GM15510 (cell line): ENCODE data around the gene ZSCAN20.

Experiments used
- POLR2A ChIP-seq: IDR thresholded peaks from 3 replicates; pipeline ENCODE4 v1.6.1; 2011; ENCODE audit warnings: borderline replicate concordance; ENCODE audit not compliant: insufficient read length; ENCODE audit errors: extremely low read depth

Gene ZSCAN20

DNA sequence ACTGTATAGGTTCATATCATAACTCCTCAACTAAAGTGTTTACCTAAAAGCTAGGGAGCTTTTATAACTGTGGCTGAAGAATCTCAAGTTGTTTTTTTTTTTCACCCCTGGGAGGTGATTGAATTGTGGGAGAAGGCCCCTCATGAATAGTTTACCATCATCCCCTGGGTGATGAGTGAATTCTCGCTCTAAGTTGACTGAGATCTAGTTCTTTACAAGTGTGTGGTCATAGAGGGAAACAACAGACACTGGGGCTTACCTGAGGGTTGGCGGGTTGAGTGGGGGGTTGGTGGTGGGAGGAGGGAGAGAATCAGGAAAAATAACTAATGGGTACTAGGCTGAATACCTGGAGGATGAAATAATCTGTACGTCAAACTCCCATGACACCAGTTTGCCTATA, 7.9 kb upstream of the ZSCAN20 start:
- no peak for TF ChIP-seq POLR2A

DNA sequence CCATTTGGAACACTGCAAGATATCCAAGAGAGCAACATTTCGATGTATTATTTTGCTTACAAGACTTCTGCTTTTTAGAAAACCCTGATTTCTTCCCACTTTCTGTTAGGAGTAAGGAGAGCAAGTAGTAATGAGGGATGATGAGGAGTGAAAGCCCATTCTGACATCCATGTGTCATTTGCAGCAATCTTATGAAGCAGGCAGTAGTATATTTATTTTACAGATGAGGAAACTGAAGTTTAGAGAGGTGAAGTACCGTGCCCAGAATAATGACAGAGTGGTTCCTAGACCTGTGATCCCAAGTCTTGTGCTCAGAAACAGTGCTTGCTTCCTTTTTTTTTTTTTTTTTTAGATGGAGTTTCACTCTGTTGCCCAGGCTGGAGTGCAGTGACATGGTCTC, 7.1 kb upstream of the ZSCAN20 start:
- TF ChIP-seq POLR2A, result no peak

- no peak for TF ChIP-seq POLR2A
Observed at GRCh38 chr1:33466159-33466558, 6.3 kb upstream of the ZSCAN20 start.

DNA sequence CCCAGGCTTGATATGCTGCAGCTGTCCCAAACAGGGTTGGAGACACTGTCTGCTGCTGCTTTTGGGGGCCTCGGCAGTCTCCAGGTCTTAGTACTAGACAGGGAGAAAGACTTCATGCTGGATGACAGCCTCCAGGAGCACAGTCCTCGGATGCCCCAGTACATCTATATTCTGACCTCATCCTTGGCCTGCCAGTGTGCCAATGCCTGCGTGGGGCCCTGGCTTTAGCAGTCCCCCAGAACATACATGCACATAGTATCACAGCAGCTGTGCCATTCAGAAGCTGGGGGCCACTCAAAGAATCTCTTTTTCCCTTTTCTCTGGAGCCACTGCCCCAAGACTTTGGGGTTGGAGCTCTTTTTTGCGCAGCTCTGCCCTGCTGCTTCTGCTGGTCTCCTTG, 4.4 kb upstream of the ZSCAN20 start:
- TF ChIP-seq POLR2A, result no peak

DNA sequence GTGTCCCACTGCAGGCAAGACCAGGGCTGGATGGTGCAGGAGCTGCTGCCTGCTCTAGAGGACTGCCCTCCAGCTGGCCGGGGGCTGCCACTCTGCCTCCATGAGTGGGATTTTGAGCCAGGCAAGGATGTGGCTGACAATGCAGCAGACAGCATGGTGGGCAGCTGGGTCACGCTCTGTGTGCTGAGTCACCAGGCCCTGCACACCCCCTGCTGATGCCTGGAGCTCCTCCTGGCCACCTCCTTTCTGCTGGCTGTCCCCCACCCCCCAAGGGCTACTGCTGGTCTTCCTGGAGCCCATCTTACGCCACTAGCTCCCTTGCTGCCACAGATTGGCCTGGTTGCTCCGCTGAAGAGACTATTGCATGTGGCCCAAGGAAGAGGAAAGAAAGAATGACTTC, 3.9 kb upstream of the ZSCAN20 start:
- TF ChIP-seq POLR2A, result no peak

GRCh38 chr1:33468967-33469366, 3.5 kb upstream of the ZSCAN20 start:
- no peak for TF ChIP-seq POLR2A

DNA sequence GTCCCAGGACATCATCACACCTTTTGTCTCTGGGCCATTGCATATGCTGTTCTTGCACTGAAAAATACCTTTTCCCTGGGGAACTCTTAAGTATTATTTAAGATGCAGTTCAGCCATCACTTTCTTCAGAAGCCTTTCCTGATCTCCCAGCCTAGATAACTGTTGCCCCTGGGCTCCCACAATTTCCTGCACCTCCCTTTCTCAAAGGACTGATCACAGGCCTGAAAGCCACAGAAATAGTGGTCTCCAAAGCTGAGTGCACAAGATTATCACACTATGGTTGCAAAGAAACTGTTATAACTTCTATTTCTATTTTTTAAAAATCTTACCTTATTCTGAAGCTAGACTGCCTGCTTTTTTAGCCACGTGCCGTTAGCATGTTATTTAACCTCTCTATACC, 2.8 kb upstream of the ZSCAN20 start:
- TF ChIP-seq POLR2A, result no peak

DNA sequence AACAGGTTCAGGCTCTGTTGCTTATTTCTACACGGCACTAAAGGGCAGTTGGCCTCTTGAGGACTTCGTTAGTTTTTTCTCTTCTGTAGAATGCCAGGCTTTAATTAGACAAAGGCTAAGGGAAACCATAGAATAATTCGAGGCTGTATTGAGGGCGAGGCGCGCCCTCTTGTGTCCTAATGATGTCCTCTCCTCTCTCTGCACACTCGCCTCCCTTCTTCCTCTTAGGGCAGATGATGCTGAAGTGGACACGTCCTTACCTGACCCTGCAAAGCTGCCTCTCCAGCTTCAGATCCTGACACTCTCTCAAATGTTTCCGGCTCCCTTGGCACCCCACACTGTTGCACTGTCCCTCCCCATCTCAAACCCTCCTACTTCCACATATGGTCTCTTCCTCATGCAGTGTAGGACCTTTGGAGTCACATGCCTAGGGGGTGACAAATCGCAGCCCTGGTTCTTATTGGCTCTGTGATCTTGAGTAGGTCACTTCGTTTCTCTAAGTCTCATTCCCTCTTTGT, 1.9 kb upstream of the ZSCAN20 start:
- TF ChIP-seq POLR2A, result no peak

DNA sequence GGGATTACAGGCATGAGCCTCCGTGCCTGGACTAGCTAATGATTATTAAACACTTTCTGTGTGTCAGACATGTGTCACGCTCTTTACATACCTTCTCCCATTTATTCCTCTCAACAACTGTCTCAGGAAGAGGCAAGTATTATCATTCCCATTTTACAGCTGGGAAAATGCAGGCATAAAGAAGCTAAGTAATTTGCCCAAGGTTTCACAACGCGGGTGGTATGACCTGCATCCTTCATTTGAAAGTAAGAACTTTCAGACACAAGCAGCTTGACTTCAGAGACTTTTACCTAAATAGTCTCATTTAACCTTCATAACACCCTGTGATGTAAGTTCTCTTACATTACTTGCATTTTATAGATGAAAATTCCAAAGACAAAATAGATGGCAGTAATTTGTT, 1.0 kb upstream of the ZSCAN20 start:
- no peak for TF ChIP-seq POLR2A

GRCh38 chr1:33473900-33474299, 1.5 kb downstream of the ZSCAN20 start:
- TF ChIP-seq POLR2A, result no peak

- no peak for TF ChIP-seq POLR2A
Observed at GRCh38 chr1:33477451-33477850, 5.0 kb downstream of the ZSCAN20 start.

GRCh38 chr1:33482412-33482811, 10.0 kb downstream of the ZSCAN20 start:
- TF ChIP-seq POLR2A, result no peak

- no peak for TF ChIP-seq POLR2A
Observed at GRCh38 chr1:33488624-33489023, 16.2 kb downstream of the ZSCAN20 start.

GRCh38 chr1:33494929-33495328, 22.5 kb downstream of the ZSCAN20 start:
- TF ChIP-seq POLR2A, result no peak

GRCh38 chr1:33497410-33497809, 25.0 kb downstream of the ZSCAN20 start:
- no peak for TF ChIP-seq POLR2A

- no peak for TF ChIP-seq POLR2A
Observed at GRCh38 chr1:33500547-33500946, 28.1 kb downstream of the ZSCAN20 start.

- no peak for TF ChIP-seq POLR2A
Observed at GRCh38 chr1:33501309-33501708, 28.9 kb downstream of the ZSCAN20 start.

GRCh38 chr1:33501774-33502173, 29.3 kb downstream of the ZSCAN20 start:
- no peak for TF ChIP-seq POLR2A

- TF ChIP-seq POLR2A, result no peak
Observed at GRCh38 chr1:33502726-33503125, 30.3 kb downstream of the ZSCAN20 start.

DNA sequence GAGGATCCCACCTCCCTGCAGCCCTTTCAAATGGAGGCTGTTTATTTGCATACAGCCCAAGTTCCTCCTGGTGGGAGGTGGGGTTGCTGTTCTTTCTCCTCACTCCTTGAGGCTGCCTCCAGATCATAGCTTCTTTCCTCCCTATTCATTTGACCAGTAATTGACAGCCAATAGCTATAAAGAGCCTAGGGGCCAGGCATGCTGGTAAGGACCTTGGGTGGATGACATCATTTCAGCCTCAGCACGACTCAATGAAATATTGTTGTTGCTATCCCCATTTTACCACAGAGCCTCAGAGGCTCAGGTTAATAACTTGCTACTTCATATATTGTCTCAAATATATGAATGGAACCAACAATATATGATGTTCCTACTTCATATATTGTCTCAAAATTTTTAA, 31.1 kb downstream of the ZSCAN20 start:
- no peak for TF ChIP-seq POLR2A
